H9 (cell line): ENCODE data around the gene CARTPT. TPM values are rescaled to one million over a fixed set of nuclear protein-coding genes. Genes with fewer than 3 reads are reported as not detected.

ENCODE experiments used
- DNase-seq: peaks from one replicate; pipeline ENCODE4 v3.0.0-alpha.2; 2017
- H2AFZ ChIP-seq: one replicate; pipeline ENCODE4 v1.6.1; 2013; ENCODE audit warnings: mild to moderate bottlenecking, low read length, control low read depth, moderate library complexity
- H2AK5ac ChIP-seq: 2 replicates; pipeline ENCODE4 v1.6.1; 2013; ENCODE audit warnings: low read length, control low read depth, mixed read lengths; ENCODE audit not compliant: insufficient read length
- H2BK120ac ChIP-seq: one replicate; pipeline ENCODE4 v1.6.1; 2013; ENCODE audit warnings: low read depth, mild to moderate bottlenecking, low read length, control low read depth, inconsistent platforms; ENCODE audit not compliant: poor library complexity, severe bottlenecking
- H2BK12ac ChIP-seq: 2 replicates; pipeline ENCODE4 v1.6.1; 2013; ENCODE audit warnings: low read length, control low read depth, mixed read lengths, low read depth; ENCODE audit not compliant: insufficient read length
- H2BK15ac ChIP-seq: 2 replicates; pipeline ENCODE4 v1.6.1; 2013; ENCODE audit warnings: low read depth, low read length, control low read depth
- H2BK20ac ChIP-seq: one replicate; pipeline ENCODE4 v1.6.1; 2013; ENCODE audit warnings: low read depth, mild to moderate bottlenecking, low read length, control low read depth, inconsistent platforms; ENCODE audit not compliant: poor library complexity, severe bottlenecking
- H2BK5ac ChIP-seq: 2 replicates; pipeline ENCODE4 v1.6.1; 2013; ENCODE audit warnings: low read length, control low read depth, mixed read lengths; ENCODE audit not compliant: insufficient read length
- H3K14ac ChIP-seq: 2 replicates; pipeline ENCODE4 v1.6.1; 2013; ENCODE audit warnings: low read length, control low read depth; ENCODE audit not compliant: insufficient read depth
- H3K18ac ChIP-seq: 2 replicates; pipeline ENCODE4 v1.6.1; 2013; ENCODE audit warnings: low read depth, mild to moderate bottlenecking, mixed read lengths, low read length, control low read depth; ENCODE audit not compliant: insufficient read length
- H3K23ac ChIP-seq: 2 replicates; pipeline ENCODE4 v1.6.1; 2013; ENCODE audit warnings: low read length, control low read depth, mixed read lengths, low read depth; ENCODE audit not compliant: insufficient read length
- H3K23me2 ChIP-seq: 2 replicates; pipeline ENCODE4 v1.6.1; 2013; ENCODE audit warnings: low read depth, mild to moderate bottlenecking, mixed read lengths, low read length, control low read depth; ENCODE audit not compliant: insufficient read length, poor library complexity, severe bottlenecking
- H3K27ac ChIP-seq: 2 replicates; pipeline ENCODE4 v1.5.1; 2013; ENCODE audit warnings: low read length, control low read depth, mixed read lengths, low read depth; ENCODE audit not compliant: insufficient read length
- H3K27me3 ChIP-seq: 2 replicates; pipeline ENCODE4 v1.6.1; 2013; ENCODE audit warnings: low read length, control low read depth, inconsistent platforms; ENCODE audit not compliant: insufficient read depth
- H3K4ac ChIP-seq: 2 replicates; pipeline ENCODE4 v1.6.1; 2013; ENCODE audit warnings: low read depth, mild to moderate bottlenecking, control low read depth, inconsistent platforms, low read length, moderate library complexity
- H3K4me1 ChIP-seq: 2 replicates; pipeline ENCODE4 v1.6.1; 2013; ENCODE audit warnings: low read length, control low read depth, inconsistent platforms; ENCODE audit not compliant: insufficient read depth
- H3K4me2 ChIP-seq: 2 replicates; pipeline ENCODE4 v1.6.1; 2013; ENCODE audit warnings: low read length, control low read depth, mixed read lengths; ENCODE audit not compliant: insufficient read length, insufficient read depth
- H3K56ac ChIP-seq: 2 replicates; pipeline ENCODE4 v1.6.1; 2013; ENCODE audit warnings: low read depth, mild to moderate bottlenecking, mixed read lengths, low read length, control low read depth; ENCODE audit not compliant: insufficient read length
- H3K79me1 ChIP-seq: 2 replicates; pipeline ENCODE4 v1.6.1; 2013; ENCODE audit warnings: low read depth, mild to moderate bottlenecking, moderate library complexity, low read length, control low read depth, inconsistent platforms; ENCODE audit not compliant: insufficient read depth, poor library complexity, severe bottlenecking
- H3K79me2 ChIP-seq: 2 replicates; pipeline ENCODE4 v1.6.1; 2013; ENCODE audit warnings: low read length, control low read depth, inconsistent platforms; ENCODE audit not compliant: insufficient read depth
- H3K9ac ChIP-seq: 2 replicates; pipeline ENCODE4 v1.6.1; 2013; ENCODE audit warnings: low read length, control low read depth, mixed read lengths; ENCODE audit not compliant: insufficient read length; ENCODE audit errors: extremely low read depth
- H3K9me3 ChIP-seq: one replicate; pipeline ENCODE4 v1.6.1; 2013; ENCODE audit warnings: low read depth, low read length, inconsistent platforms; ENCODE audit not compliant: control insufficient read depth
- H3T11ph ChIP-seq: one replicate; pipeline ENCODE4 v1.6.1; 2013; ENCODE audit warnings: mild to moderate bottlenecking, low read length, control low read depth, inconsistent platforms
- H4K20me1 ChIP-seq: one replicate; pipeline ENCODE4 v1.6.1; 2013; ENCODE audit not compliant: control insufficient read depth, insufficient read length, insufficient read depth
- H4K5ac ChIP-seq: 2 replicates; pipeline ENCODE4 v1.6.1; 2013; ENCODE audit warnings: low read depth, mild to moderate bottlenecking, mixed read lengths, low read length, control low read depth; ENCODE audit not compliant: insufficient read length
- H4K8ac ChIP-seq: replicated peaks from 2 replicates; pipeline ENCODE4 v1.6.1; 2013; ENCODE audit warnings: low read length, control low read depth, mixed read lengths, low read depth; ENCODE audit not compliant: insufficient read length
- H4K91ac ChIP-seq: 2 replicates; pipeline ENCODE4 v1.6.1; 2013; ENCODE audit warnings: low read depth, mild to moderate bottlenecking, moderate library complexity, mixed read lengths, low read length, control low read depth; ENCODE audit not compliant: insufficient read length
- H3K27ac Mint-ChIP-seq, 3 experiments: 2 replicates in 2 of 3; 3 replicates in 1 of 3; pipeline ENCODE4 v1.8.0; 2020 to 2021; ENCODE audit warnings: mixed read lengths in 3 of 3, mild to moderate bottlenecking in 1 of 3, moderate library complexity in 1 of 3
- H3K27me3 Mint-ChIP-seq: 2 replicates; pipeline ENCODE4 v1.8.0; 2021; ENCODE audit warnings: low read depth, mild to moderate bottlenecking, moderate library complexity, mixed read lengths
- H3K36me3 Mint-ChIP-seq, 3 experiments: 2 replicates in 2 of 3; 3 replicates in 1 of 3; pipeline ENCODE4 v1.8.0; 2020 to 2021; ENCODE audit warnings: low read depth in 3 of 3, mixed read lengths in 3 of 3; ENCODE audit not compliant: insufficient read depth in 1 of 3
- H3K4me1 Mint-ChIP-seq, 2 experiments: 2 replicates each; pipeline ENCODE4 v1.8.0; 2020; ENCODE audit warnings: mixed read lengths in 2 of 2
- H3K4me3 Mint-ChIP-seq, 2 experiments: 2 replicates in 1 of 2; 3 replicates in 1 of 2; pipeline ENCODE4 v1.8.0; 2020 to 2021; ENCODE audit warnings: mild to moderate bottlenecking in 2 of 2, mixed read lengths in 2 of 2, moderate library complexity in 1 of 2
- H3K9me3 Mint-ChIP-seq, 2 experiments: 2 replicates in 1 of 2; 3 replicates in 1 of 2; pipeline ENCODE4 v1.8.0; 2020; ENCODE audit warnings: mild to moderate bottlenecking in 2 of 2, mixed read lengths in 2 of 2, moderate library complexity in 1 of 2
- CTCF ChIP-seq: fragments of 200-600 bp; sonication (generic); conservative IDR thresholded peaks from 3 replicates; pipeline ENCODE4 v1.8.0; 2021; ENCODE audit warnings: antibody characterized with exemption, mild to moderate bottlenecking
- WGBS: extraction: QIAGEN DNeasy Blood & Tissue Kit; methylation state at CpG from one replicate; pipeline ENCODE4 v1.1.7; 2013; ENCODE audit warnings: missing lambda C conversion rate, low lambda C conversion rate, mixed read lengths; ENCODE audit not compliant: insufficient read length; ENCODE audit errors: extremely low coverage; 5-methylcytosine and 5-hydroxymethylcytosine counted together
- total RNA-seq: library from RNA; stranded (reverse); gene quantifications from 2 replicates; pipeline ENCODE4 v1.2.1, GENCODE V29; 2021

The CARTPT gene
- total RNA-seq, 1 experiment from 2014 or later, result not detected

- no peak overlapping the region for H3K4me3 Mint-ChIP-seq
- H3K27me3 Mint-ChIP-seq, result peaks cover 3% of the 10 kb centered on the region
- no peaks in the 10 kb centered on the region for H3K36me3 Mint-ChIP-seq
- Histone ChIP-seq H4K8ac (no peak overlapping the region), H3K4me1 (no peaks in the 10 kb centered on the region), H3K4ac (no peak overlapping the region), H3K18ac (no peak overlapping the region), H4K20me1 (no peaks in the 10 kb centered on the region), H2BK15ac (no peak overlapping the region), H3K9ac (no peak overlapping the region), H3K79me2 (no peaks in the 10 kb centered on the region), H3T11ph (no peak overlapping the region), H4K91ac (no peak overlapping the region), H2BK120ac (no peak overlapping the region), H3K27me3 (no peaks in the 10 kb centered on the region), H3K23me2 (no peaks in the 10 kb centered on the region), H3K27ac (no peak overlapping the region), H2BK12ac (no peak overlapping the region), H2AK5ac (no peak overlapping the region), H3K79me1 (no peaks in the 10 kb centered on the region), H4K5ac (no peak overlapping the region), H3K4me2 (no peak overlapping the region), H3K9me3 (no peaks in the 10 kb centered on the region), H2BK20ac (no peak overlapping the region), H2BK5ac (no peak overlapping the region), H3K23ac (no peak overlapping the region), H3K56ac (no peak overlapping the region), H3K14ac (no peak overlapping the region), H2AFZ (no peak overlapping the region)
- no peaks in the 10 kb centered on the region for H3K9me3 Mint-ChIP-seq
- DNase-seq, result no peak
- peaks cover 14% of the 10 kb centered on the region in 2 experiments for H3K4me1 Mint-ChIP-seq
- TF ChIP-seq CTCF, result no peak
- WGBS, result no CpG with 5 or more reads among the region's 2 CpGs
- no peak overlapping the region for H3K27ac Mint-ChIP-seq
These were observed 19.3 kb upstream of the CARTPT start for GRCh38 chr5:71699751-71700150.
